ENCODE data around the gene LRG1.

DNA sequence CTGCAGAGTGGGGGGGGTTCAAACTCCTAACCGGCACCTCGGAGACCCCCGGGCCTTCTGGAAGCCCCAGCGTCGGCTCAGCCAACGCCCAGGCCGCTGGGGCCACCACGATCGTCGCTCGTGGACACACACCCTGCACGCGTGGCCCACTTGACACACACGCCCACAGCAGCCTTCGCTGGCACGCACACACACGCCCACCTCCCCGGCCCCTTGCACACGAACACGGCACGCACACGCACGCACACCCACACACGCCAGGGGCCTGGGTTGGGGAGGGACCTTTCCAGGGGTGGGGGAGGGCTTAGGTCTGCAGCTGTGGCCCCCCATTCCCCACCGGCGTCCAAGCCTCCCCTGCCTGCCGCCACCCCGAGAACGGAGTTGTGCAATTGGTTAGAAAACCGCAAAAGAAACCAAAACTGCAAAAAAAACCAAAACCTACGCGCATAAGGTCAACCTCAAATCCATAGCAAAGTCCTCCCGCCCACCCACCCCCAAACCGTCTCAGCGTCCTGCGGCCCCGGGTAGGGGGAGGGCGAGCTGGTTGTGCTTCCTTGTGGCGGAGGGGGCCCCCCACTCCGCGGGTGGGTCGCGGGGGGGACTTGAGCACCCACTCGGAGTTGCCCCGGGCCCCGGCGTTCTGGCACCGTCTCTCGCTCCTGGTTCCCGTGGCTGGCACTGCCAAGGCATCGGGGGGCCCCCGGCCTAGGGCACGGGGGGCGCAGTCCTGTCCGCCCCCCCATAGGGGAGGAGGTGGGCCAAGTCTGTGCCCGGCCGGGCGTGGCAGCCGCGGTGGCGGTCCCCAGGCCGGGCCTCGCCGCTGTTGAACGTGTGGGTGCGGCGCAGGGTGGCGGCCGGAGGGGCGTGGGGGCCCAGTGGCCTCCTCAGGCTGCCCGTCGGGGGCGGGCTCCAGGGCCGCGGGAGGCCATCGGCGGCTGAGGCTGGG, 3.3 kb upstream of the LRG1 start:
- TF ChIP-seq, protein P1, sequence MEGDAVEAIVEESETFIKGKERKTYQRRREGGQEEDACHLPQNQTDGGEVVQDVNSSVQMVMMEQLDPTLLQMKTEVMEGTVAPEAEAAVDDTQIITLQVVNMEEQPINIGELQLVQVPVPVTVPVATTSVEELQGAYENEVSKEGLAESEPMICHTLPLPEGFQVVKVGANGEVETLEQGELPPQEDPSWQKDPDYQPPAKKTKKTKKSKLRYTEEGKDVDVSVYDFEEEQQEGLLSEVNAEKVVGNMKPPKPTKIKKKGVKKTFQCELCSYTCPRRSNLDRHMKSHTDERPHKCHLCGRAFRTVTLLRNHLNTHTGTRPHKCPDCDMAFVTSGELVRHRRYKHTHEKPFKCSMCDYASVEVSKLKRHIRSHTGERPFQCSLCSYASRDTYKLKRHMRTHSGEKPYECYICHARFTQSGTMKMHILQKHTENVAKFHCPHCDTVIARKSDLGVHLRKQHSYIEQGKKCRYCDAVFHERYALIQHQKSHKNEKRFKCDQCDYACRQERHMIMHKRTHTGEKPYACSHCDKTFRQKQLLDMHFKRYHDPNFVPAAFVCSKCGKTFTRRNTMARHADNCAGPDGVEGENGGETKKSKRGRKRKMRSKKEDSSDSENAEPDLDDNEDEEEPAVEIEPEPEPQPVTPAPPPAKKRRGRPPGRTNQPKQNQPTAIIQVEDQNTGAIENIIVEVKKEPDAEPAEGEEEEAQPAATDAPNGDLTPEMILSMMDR (IDR thresholded peaks at IDR 0.05; ENCODE audit: low read depth, low read length), result no peak
- no peak for TF ChIP-seq EZH2phosphoT487 (IDR thresholded peaks at IDR 0.05; ENCODE audit: low read depth)

All from OCI-LY3 (cell line).